ENCODE results near the gene CLBA1.
"Not testable (repeated sequence)": the region's sequence is repeated elsewhere in the genome, so short reads cannot be mapped to it uniquely, and the experiment has no call there.

The CLBA1 gene

DNA sequence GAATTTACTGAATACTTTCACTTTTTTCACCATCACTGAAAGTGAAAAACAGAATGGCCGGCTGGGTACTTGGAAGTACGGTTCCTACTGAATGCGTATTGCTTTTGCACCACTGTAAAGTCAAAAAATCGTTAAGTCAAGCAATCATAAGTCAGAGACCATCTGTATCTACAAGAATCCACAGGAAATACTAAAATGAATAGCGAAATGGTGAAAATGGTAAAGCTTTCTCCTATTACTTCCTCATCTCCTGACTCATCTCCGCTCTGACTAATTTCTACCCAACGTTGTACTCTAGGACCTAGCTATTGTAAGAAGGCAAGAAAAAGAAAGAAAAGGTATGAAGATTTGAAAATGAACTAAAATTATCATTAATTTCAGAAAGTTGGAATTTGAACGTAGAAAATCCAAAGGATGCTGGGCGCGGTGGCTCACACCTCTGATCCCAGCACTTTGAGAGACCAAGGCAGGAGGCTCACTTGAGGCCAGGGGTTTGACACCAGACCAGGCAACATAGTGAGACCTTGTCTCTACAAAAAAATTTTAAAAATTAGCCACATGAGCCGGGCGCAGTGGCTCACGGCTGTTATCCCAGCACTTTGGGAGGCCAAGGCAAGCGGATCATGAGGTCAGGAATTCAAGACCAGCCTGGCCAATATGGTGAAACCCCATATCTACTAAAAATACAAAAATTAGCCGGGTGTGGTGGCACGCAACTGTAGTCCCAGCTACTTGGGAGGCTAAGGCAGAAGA lies 40.6 kb downstream of the CLBA1 start:
- no peak for DNase-seq

DNA sequence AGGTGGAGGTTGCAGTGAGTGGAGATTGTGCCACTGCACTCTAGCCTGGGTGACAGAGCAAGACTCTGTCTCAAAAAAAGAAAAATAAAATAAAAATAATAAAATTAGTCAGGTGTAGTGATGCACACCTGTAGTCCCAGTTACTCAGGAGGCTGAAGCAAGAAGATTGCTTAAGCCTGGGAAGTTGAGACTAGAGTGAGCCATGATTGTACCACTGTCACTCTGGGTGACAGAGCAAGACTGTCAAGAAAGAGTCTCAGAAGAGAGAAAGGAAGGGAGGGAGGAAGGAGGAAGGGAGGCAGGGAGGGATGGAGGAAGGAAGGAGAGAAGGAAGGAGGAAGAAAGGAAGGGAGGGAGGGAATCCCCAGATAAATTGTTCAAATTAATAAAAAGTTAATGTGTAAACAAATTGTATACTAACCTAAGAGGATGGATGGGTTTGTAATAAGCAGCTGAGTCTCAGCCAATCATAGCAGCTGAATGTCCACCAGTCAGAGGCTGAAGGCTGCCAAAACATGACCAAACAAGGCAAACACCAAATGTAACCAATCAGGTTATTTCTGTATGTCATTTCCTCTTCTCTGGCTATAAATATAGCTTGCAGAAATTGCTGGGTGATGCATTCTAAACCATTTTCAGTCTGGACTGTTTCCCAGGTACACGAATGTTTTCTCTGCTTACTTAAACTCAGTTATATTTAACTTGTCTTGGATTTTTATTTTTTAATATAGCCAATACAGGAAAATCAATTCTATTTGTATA lies 41.4 kb downstream of the CLBA1 start:
- DNase-seq = peak; percentile 49

DNA sequence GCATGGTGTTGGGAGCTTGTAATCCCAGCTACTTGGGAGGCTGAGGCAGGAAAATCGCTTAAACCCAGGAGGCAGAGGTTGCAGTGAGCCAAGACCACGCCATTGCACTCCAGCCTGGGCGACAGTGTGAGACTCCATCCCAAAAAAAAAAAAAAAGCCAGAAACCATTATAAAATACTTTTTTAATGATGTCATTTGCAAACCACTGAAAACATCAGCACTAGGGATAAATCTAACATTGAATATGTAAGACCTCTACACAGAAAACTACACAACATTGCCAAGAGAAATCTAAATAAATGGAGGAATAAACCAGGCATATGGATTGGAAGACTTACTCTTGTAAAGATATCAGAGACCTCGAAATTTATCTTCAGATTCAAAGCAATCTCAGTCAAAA lies 42.1 kb downstream of the CLBA1 start:
- not testable (repeated sequence) for DNase-seq

DNA sequence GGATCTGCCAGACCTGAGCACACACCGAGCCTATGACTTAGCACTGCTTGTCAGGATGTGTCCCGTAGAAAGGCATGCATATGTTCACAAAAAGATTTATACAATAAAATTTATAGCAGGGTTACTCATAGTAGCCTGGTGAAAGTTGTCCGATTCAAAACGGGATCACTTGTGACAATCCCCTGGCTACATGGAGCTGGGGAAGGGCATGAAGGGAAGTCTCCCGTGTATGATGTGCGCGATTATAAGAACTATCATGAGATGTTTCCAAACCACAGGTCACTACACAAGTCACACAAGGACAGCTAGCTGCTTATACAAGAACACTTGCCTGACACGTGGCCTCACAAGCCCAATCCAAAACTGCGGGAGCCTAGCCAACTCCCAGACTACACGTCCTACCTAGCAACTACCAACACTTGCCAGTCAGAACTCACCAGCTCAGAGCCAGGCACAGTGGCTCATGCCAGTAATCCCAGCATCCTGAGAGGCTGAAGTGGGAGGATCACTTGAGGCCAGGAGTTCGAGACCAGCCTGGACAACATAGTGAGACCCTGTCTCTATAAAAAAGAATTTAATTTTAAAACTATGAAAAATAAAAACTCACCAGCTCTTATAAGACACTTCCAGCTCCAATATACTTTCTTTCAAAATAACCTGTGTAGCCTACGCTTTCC lies 42.8 kb downstream of the CLBA1 start:
- no peak for DNase-seq

DNA sequence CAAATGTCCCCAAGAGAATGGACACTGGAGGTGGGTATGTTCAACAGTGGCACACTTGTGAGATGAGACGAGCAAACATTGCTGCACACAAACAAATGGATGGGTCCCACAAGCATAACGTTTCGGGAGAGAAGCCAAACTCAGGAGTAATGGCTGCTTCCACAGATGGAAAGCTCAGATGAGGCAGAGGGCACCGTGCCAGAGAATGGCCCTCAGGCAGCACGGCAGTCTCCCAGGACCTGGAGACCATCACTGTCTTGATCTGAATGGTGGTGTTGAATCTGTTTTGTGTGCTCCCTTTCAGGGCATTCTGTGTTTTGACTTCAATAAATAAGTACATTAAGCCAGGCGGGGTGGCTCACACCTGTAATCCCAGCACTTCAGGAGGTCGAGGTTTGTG lies 43.8 kb downstream of the CLBA1 start:
- no peak for DNase-seq

DNA sequence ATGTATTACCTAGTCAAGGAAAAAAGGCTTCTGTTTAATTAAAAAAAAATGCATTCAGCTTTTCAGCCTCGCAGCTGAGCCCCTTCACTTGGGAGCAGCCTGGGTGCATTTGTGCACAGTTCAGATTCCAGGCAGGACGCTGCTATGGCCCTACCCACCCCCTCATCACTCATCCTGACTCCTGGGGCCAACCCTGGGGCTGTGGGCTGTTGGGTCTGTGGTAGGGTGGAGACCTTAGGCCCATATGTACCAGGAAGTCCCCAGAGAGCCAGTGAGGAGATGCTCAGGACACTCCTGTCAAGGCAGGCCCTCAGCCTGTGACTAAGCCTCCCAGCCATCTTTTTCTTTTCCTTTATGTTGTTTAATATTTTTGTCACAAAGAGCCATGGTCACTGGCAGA lies 44.6 kb downstream of the CLBA1 start:
- no peak for DNase-seq

DNA sequence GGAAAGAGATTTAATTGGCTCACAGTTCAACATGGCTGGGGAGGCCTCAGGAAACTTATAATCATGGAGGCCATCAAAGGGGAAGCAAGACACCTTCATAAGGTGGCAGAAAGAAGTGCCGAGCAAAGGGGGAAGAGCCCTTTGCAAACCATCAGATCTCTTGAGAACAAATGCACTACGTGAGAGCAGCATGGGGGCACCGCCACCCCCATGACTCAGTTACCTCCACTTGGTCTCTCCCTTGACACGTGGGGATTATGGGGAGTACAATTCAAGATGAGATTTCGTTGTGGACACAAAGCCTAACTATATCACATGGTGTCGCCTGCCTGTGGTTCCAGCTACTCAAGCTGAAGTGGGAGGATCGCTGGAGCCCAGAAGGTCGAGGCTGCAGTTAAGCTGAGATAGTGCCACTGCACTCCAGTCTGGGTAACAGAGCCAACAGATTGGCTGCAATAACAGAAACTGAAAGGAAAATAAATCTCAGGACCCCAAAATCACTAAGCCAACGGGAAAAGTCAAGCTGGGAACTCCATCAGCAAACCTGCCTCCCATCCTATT lies 45.3 kb downstream of the CLBA1 start:
- DNase-seq = peak; percentile 84

DNA sequence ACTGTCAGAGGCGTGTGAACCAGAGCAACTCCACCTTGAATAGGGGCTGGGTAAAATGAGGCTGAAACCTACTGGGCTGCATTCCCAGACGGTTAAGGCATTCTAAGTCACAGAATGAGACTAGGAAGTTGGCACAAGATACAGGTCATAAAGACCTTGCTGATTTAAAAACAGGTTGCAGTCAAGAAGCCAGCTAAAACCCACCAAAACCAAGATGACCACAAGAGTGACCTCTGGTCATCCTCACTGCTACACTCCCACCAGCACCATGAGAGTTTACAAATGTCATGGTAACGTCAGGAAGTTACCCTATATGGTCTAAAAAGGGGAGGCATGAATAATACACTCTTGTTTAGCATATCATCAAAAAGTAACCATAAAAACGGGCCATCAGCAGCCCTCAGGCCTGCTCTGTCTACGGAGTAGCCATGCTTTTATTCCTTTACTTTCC lies 46.9 kb downstream of the CLBA1 start:
- peak; percentile 27 for DNase-seq

DNA sequence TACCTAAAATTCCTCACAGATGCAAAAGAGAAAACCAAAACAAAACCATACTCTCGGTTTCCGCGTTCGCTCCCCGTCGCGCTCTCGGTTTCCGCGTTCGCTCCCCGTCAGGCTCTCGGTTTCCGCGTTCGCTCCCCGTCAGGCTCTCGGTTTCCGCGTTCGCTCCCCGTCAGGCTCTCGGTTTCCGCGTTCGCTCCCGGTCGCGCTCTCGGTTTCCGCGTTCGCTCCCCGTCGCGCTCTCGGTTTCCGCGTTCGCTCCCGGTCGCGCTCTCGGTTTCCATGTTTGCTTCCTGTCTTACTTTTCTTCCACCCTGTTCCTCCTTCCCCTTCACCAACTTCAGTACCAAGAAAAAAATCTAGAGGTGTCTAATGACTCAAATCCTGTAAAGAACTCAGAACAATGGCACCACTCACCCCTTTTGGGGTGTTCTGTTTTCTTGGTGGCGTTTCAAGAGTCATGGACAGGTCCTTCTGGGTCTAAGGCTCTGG lies 47.9 kb downstream of the CLBA1 start:
- not testable (repeated sequence) for DNase-seq

DNA sequence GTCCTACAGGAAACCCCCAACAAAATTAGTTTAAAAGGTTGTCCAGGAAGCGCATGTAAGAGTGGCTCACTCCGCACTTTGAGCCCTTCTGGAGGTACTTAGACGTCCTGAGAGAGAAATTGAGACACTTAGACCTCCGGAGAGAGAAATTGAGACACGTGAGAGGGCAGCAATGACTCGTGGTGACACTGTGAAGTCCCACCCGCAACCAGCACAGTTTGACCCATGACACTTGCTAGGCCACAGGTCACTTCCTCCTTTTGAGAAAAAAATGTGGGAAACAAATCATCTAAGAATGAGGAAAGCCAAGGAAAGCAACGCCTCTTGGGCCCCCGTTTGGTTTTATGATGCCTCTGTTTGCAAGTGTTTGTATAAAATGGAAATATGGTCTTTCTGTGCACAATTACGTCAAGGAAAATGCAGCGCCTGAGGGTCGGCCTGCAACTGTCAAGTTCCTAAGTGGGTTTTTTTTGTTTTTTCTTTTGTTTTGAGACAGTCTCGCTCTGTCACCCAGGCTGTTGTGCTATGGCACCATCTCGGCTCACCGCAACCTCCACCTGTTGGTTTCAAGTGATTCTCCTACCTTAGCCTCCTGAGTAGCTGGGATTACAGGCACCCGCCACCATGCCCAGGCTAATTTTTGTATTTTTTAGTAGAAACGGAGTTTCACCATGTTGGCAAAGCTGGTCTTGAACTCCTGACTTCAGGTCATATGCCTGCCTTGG lies 48.9 kb downstream of the CLBA1 start:
- DNase-seq = no peak

DNA sequence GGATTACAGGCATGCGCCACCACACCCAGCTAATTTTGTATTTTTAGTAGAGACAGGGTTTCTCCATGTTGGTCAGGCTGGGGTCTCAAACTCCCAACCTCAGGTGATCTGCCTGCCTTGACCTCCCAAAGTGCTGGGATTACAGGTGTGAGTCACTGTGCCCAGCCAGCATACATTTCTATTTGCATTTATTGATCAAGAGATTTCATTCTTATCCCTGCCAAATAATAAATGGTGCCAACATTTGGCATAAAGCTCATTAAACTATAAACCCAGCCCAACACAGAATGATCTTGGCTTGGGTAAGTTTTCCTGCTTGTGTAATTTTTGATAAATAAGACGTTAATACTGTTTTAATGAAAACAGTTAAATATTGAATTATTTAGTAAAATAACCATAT lies 50.0 kb downstream of the CLBA1 start:
- not testable (repeated sequence) for DNase-seq

DNA sequence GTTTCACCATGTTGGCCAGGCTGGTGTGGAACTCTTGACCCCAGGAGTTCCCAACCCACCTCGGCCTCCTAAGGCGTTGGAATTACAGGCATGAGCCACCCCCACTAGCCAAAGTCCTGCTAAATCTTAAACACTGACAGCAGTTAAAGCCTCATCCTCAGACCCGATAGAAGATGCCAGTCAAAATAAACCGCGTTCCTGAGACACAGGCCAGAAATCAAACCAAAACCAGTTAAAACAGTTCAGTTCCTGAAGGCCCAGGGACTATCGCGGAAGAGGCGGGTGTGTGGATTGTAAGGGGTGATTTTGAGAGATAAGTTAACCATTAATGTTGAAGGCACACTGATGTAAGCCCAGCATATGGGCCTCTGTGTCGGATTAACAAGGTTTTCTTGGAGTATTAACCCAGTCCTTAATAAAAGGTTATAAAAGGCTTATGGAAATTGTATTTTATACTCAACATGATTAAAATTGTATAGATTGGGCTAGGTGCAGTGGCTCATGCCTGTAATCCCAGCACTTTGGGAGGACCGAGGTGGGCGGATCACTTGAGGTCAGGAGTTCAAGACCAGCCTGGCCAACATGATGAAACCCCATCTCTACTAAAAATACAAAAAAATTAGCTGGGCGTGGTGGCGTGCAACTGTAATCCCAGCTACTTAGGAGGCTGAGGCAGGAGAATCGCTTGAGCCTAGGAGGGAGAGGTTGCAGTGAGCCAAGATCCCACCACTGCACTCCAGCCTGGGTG lies 54.0 kb downstream of the CLBA1 start:
- DNase-seq = peak; percentile 45

DNA sequence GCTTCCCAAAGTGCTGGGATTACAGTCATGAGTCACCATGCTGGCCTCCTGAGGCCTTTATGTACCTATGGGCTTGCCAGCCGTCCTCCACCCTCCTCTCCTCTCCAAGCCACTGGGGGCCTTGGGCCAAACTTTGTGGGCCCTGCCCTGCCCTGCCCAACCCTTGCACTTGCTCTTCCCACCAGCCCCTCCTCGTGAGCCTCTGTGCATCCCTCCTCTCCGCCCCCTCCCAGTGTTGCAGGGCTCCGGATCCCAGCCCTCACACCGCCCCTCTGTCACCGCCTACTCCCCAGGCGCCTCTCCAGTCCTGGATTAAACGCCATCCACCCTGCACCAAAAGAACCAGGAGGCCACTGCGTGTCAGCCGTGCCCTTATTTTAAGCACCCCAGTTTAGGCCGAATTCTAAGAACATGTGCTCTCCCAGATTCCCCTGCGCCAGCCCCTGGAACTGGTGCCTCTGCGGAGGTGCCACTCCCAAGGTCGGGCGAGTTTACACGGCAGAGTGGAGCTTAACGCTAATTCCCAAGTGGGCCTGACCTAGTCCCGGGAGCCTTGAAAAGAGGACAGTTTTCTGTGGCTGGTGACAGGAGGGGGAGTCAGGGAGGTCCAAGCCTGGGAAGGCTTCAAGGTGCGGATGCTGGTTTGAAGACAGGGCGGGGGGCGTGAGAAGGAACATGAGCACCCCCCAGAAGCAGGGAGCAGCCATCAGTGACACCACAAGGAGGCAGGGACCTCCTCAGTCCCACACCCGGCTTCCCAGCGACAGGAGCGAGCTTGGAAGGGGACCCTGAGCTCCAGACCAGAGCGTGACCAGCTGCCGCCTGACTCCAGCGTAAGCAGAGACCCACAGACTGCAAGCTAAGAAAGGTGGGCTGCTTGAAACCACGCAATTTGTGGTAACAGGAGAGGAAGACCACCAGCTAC lies 56.5 kb downstream of the CLBA1 start:
- DNase-seq = no peak

DNA sequence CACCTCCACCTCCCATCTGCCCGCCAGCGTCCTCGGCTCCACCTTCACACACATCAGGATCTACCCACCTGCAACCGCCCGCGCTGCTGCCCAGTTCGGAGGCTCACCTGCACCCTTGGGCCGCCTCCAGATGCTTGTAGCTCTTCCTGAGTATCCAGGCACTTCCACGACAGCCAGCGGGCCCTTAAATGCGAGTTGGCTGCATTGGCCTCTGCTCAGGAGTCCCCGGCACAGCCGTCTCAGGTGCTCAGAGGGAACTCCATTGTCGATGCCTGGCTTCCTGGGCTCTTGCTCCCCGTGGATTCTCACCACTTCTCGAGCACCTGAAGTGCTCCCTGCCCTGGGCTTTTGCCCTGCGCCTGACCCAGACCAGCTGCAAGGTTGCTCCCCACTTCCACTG lies 57.2 kb downstream of the CLBA1 start:
- no peak for DNase-seq

DNA sequence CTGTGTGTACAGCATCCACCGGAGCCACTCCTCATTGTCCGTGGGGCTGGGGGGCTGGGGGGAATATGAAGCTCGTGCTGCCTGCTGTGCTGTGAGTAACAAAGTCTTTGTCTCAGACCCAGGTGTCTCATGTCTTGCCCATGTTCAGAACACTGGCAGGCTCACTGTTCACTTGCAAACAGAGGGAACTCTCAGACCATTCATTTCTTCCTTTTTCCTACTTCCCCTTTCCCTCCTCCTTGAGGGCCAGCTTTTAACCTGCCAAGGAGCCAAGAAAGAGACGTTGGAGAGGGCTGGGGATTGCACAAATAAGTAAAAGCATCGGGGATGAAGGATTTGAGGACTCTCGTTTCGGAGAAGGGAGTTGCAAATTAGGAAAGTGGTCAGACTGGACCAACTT lies 58.1 kb downstream of the CLBA1 start:
- peak; percentile 7 for DNase-seq

Data from OCI-M1 (cell line).